DOHH2 (cell line): ENCODE measurements around the gene GLI1.

Experiments
- H3F3A ChIP-seq: fragments of 200-600 bp; sonication (generic), shearing (Covaris generic); 2 replicates; pipeline ENCODE4 v1.6.0; 2016; ENCODE audit warnings: antibody characterized with exemption, mild to moderate bottlenecking; ENCODE audit not compliant: control insufficient read depth, insufficient read depth
- H3K27ac ChIP-seq: fragments of 200-600 bp; sonication (generic); 2 replicates; pipeline ENCODE4 v1.5.1; 2014; ENCODE audit warnings: low read depth, mild to moderate bottlenecking, low read length, moderate library complexity
- H3K27me3 ChIP-seq: fragments of 200-600 bp; sonication (generic); 2 replicates; pipeline ENCODE4 v1.6.1; 2014; ENCODE audit warnings: mild to moderate bottlenecking, low read length, mixed read lengths; ENCODE audit not compliant: control insufficient read depth
- H3K36me3 ChIP-seq: fragments of 200-600 bp; sonication (generic); 2 replicates; pipeline ENCODE4 v1.6.1; 2014; ENCODE audit warnings: mild to moderate bottlenecking, low read length, moderate library complexity, mixed read lengths; ENCODE audit not compliant: control insufficient read depth
- H3K4me1 ChIP-seq: fragments of 200-600 bp; sonication (generic); 2 replicates; pipeline ENCODE4 v1.6.1; 2014; ENCODE audit warnings: mild to moderate bottlenecking, low read length, mixed read lengths; ENCODE audit not compliant: control insufficient read depth
- H3K4me2 ChIP-seq: fragments of 200-600 bp; sonication (generic); 2 replicates; pipeline ENCODE4 v1.6.0; 2014; ENCODE audit warnings: mild to moderate bottlenecking, low read length, moderate library complexity
- H3K4me3 ChIP-seq: fragments of 200-600 bp; sonication (generic); 2 replicates; pipeline ENCODE4 v1.5.1; 2014; ENCODE audit warnings: mild to moderate bottlenecking, low read length, mixed read lengths
- H3K79me2 ChIP-seq: fragments of 200-600 bp; sonication (generic); 2 replicates; pipeline ENCODE4 v1.6.1; 2014; ENCODE audit warnings: mild to moderate bottlenecking, low read length, mixed read lengths; ENCODE audit not compliant: control insufficient read depth
- H3K9me2 ChIP-seq: fragments of 200-600 bp; sonication (generic); replicated peaks from 2 replicates; pipeline ENCODE4 v1.6.1; 2014; ENCODE audit warnings: mild to moderate bottlenecking, low read length, mixed read lengths; ENCODE audit not compliant: control insufficient read depth
- H3K9me3 ChIP-seq: fragments of 200-600 bp; sonication (generic); 2 replicates; pipeline ENCODE4 v1.6.1; 2014; ENCODE audit warnings: antibody characterized with exemption, low read length, mixed read lengths; ENCODE audit not compliant: control insufficient read depth, insufficient read depth
- H4K20me1 ChIP-seq: fragments of 200-600 bp; sonication (generic); 2 replicates; pipeline ENCODE4 v1.6.0; 2014; ENCODE audit warnings: low read depth, mild to moderate bottlenecking, antibody characterized with exemption, low read length, moderate library complexity; ENCODE audit not compliant: control insufficient read depth, insufficient read depth
- CTCF ChIP-seq: fragments of 200-600 bp; sonication (generic); IDR thresholded peaks from one replicate; pipeline ENCODE4 v1.5.1; 2014; ENCODE audit warnings: antibody characterized with exemption, mild to moderate bottlenecking, low read depth, low read length; ENCODE audit not compliant: poor library complexity, severe bottlenecking
- EZH2phosphoT487 ChIP-seq: fragments of 200-600 bp; sonication (generic); IDR thresholded peaks from 2 replicates; pipeline ENCODE4 v1.6.1; 2017; ENCODE audit warnings: borderline replicate concordance, mild to moderate bottlenecking, antibody characterized with exemption, low read length, moderate library complexity, mixed read lengths

The GLI1 gene

GRCh38 chr12:57461917-57462250, 2.3 kb downstream of the GLI1 start:
- Histone ChIP-seq H3K9me2 (no peaks in the 10 kb centered on the region), H3K27me3 (peaks cover 5% of the 10 kb centered on the region; the same call in 1 of the 2 replicates), H3K4me3 (peak overlapping the region; percentile 83), H3F3A (peaks cover 22% of the 10 kb centered on the region; the same call in 1 of the 2 replicates), H3K9me3 (no peaks in the 10 kb centered on the region), H4K20me1 (no peaks in the 10 kb centered on the region), H3K79me2 (no peaks in the 10 kb centered on the region), H3K4me2 (peak overlapping the region; percentile 92), H3K36me3 (no peaks in the 10 kb centered on the region), H3K4me1 (peaks cover 34% of the 10 kb centered on the region), H3K27ac (no peak overlapping the region)
- TF ChIP-seq CTCF = no peak
- no peak for TF ChIP-seq EZH2phosphoT487

GRCh38 chr12:57462251-57462911, 2.8 kb downstream of the GLI1 start:
- Histone ChIP-seq H3K79me2 (no peaks in the 10 kb centered on the region), H3F3A (peaks cover 22% of the 10 kb centered on the region; the same call in 1 of the 2 replicates), H3K36me3 (no peaks in the 10 kb centered on the region), H3K4me3 (peak overlapping the region; percentile 83), H3K9me3 (no peaks in the 10 kb centered on the region), H3K4me1 (peaks cover 39% of the 10 kb centered on the region), H3K9me2 (no peaks in the 10 kb centered on the region), H4K20me1 (no peaks in the 10 kb centered on the region), H3K27ac (peak overlapping the region; percentile 57), H3K4me2 (peak overlapping the region; percentile 92), H3K27me3 (peaks cover 5% of the 10 kb centered on the region; the same call in 1 of the 2 replicates)
- TF ChIP-seq EZH2phosphoT487 (no peak), CTCF (peak; percentile 98)

GRCh38 chr12:57462912-57463253, 3.3 kb downstream of the GLI1 start:
- TF ChIP-seq CTCF = no peak
- no peaks in the 10 kb centered on the region for H3K9me2 ChIP-seq
- H3K27me3 ChIP-seq = peaks cover 5% of the 10 kb centered on the region; the same call in 1 of the 2 replicates
- H3K4me2 ChIP-seq = peak overlapping the region; percentile 92
- H3K4me1 ChIP-seq = peaks cover 44% of the 10 kb centered on the region
- no peaks in the 10 kb centered on the region for H3K79me2 ChIP-seq
- H3K9me3 ChIP-seq = no peaks in the 10 kb centered on the region
- H3K27ac ChIP-seq = no peak overlapping the region
- H3K4me3 ChIP-seq = peak overlapping the region; percentile 83
- no peaks in the 10 kb centered on the region for H3K36me3 ChIP-seq
- H3F3A ChIP-seq = peaks cover 17% of the 10 kb centered on the region; the same call in 1 of the 2 replicates
- H4K20me1 ChIP-seq = no peaks in the 10 kb centered on the region
